GM23338 (cell line): ENCODE results near the gene PCSK2. TPM values are rescaled to one million over a fixed set of nuclear protein-coding genes. Genes with fewer than 3 reads are reported as not detected.

Experiments used
- ATAC-seq: fragments of 200-7000 bp; cut with Tn5 transposase; 3 replicates; pipeline ENCODE4 v1.9.1; 2020
- DNase-seq: peaks from one replicate; pipeline ENCODE4 v3.0.0-alpha.2; 2015; ENCODE audit warnings: low spot score
- H2AFZ ChIP-seq: fragments of 200-600 bp; sonication (generic); 2 replicates; pipeline ENCODE4 v1.8.0; 2016; ENCODE audit warnings: antibody characterized with exemption, mild to moderate bottlenecking, moderate library complexity
- H3F3A ChIP-seq: fragments of 200-600 bp; sonication (generic); replicated peaks from 2 replicates; pipeline ENCODE4 v1.8.0; 2017; ENCODE audit warnings: antibody characterized with exemption, mixed run types, low read depth
- H3K27ac ChIP-seq: fragments of 200-600 bp; sonication (generic); 2 replicates; pipeline ENCODE4 v1.6.1; 2016; ENCODE audit warnings: low read depth
- H3K27me3 ChIP-seq: fragments of 200-600 bp; sonication (generic); 2 replicates; pipeline ENCODE4 v1.8.0; 2016; ENCODE audit warnings: mild to moderate bottlenecking, mixed run types, moderate library complexity; ENCODE audit not compliant: insufficient read depth
- H3K36me3 ChIP-seq: fragments of 200-600 bp; sonication (generic); 2 replicates; pipeline ENCODE4 v1.8.0; 2016; ENCODE audit warnings: mild to moderate bottlenecking; ENCODE audit not compliant: insufficient read depth
- H3K4me1 ChIP-seq: fragments of 200-600 bp; sonication (generic); 2 replicates; pipeline ENCODE4 v1.8.0; 2016; ENCODE audit warnings: mild to moderate bottlenecking, moderate library complexity; ENCODE audit not compliant: insufficient read depth
- H3K4me2 ChIP-seq: fragments of 200-600 bp; sonication (generic); 2 replicates; pipeline ENCODE4 v1.7.1; 2017; ENCODE audit warnings: mixed run types
- H3K4me3 ChIP-seq: fragments of 200-600 bp; sonication (generic); 2 replicates; pipeline ENCODE4 v1.6.1; 2016; ENCODE audit warnings: mixed run types
- H3K79me2 ChIP-seq: fragments of 200-600 bp; sonication (generic); replicated peaks from 2 replicates; pipeline ENCODE4 v1.8.0; 2017; ENCODE audit warnings: mild to moderate bottlenecking; ENCODE audit not compliant: insufficient read depth
- H3K9me2 ChIP-seq: fragments of 200-600 bp; sonication (generic); 2 replicates; pipeline ENCODE4 v1.8.0; 2017; ENCODE audit not compliant: insufficient read depth
- H4K20me1 ChIP-seq: fragments of 200-600 bp; sonication (generic); replicated peaks from 2 replicates; pipeline ENCODE4 v1.8.0; 2017; ENCODE audit warnings: mild to moderate bottlenecking; ENCODE audit not compliant: insufficient read depth
- H3K27ac Mint-ChIP-seq: 2 replicates; pipeline ENCODE4 v1.8.0; 2020; ENCODE audit warnings: inconsistent platforms, mild to moderate bottlenecking, moderate library complexity, mixed read lengths
- H3K27me3 Mint-ChIP-seq: 3 replicates; pipeline ENCODE4 v1.8.0; 2022; ENCODE audit warnings: low read depth, mild to moderate bottlenecking, moderate library complexity, mixed read lengths, inconsistent platforms; ENCODE audit not compliant: insufficient read depth, poor library complexity
- H3K36me3 Mint-ChIP-seq: 3 replicates; pipeline ENCODE4 v1.8.0; 2021; ENCODE audit warnings: low read depth, mild to moderate bottlenecking, inconsistent platforms, moderate library complexity, mixed read lengths
- H3K4me1 Mint-ChIP-seq: 3 replicates; pipeline ENCODE4 v1.8.0; 2020; ENCODE audit warnings: mild to moderate bottlenecking, inconsistent platforms, mixed read lengths
- H3K4me3 Mint-ChIP-seq: 3 replicates; pipeline ENCODE4 v1.8.0; 2021; ENCODE audit warnings: moderate library complexity, mild to moderate bottlenecking, inconsistent platforms, mixed read lengths
- H3K9me3 Mint-ChIP-seq: 3 replicates; pipeline ENCODE4 v1.8.0; 2020; ENCODE audit warnings: moderate library complexity, mild to moderate bottlenecking, inconsistent platforms, mixed read lengths
- CREB1 ChIP-seq: fragments of 250-450 bp; sonication (Bioruptor Pico); IDR thresholded peaks from 2 replicates; pipeline ENCODE4 v1.5.0; 2020; ENCODE audit warnings: low read depth, mild to moderate bottlenecking, moderate library complexity
- EZH2 ChIP-seq: fragments of 200-600 bp; sonication (generic); IDR thresholded peaks from one replicate; pipeline ENCODE4 v1.8.0; 2017; ENCODE audit warnings: antibody characterized with exemption, mild to moderate bottlenecking, low read depth; ENCODE audit not compliant: unreplicated experiment
- EZH2phosphoT487 ChIP-seq: fragments of 200-600 bp; sonication (generic); IDR thresholded peaks from one replicate; pipeline ENCODE4 v1.8.1; 2018; ENCODE audit warnings: antibody characterized with exemption; ENCODE audit not compliant: unreplicated experiment
- JUNB ChIP-seq: IDR thresholded peaks from one replicate; pipeline ENCODE4 v1.6.1; 2016; ENCODE audit warnings: antibody characterized with exemption; ENCODE audit not compliant: unreplicated experiment
- NANOG ChIP-seq: IDR thresholded peaks from 2 replicates; pipeline ENCODE4 v1.6.1; 2016; ENCODE audit warnings: antibody characterized with exemption, borderline replicate concordance
- POLR2AphosphoS5 ChIP-seq: IDR thresholded peaks from 2 replicates; pipeline ENCODE4 v1.6.1; 2016; ENCODE audit warnings: antibody characterized with exemption, low read depth
- STAT1 ChIP-seq: IDR thresholded peaks from one replicate; pipeline ENCODE4 v1.6.1; 2016; ENCODE audit warnings: antibody characterized with exemption; ENCODE audit not compliant: unreplicated experiment
- ZNF114 ChIP-seq: fragments of 250-450 bp; sonication (Bioruptor Pico); IDR thresholded peaks from 2 replicates; pipeline ENCODE4 v1.5.0; 2020; ENCODE audit warnings: mild to moderate bottlenecking, moderate library complexity
- ZNF331 ChIP-seq: fragments of 250-450 bp; sonication (Bioruptor Pico); IDR thresholded peaks from 2 replicates; pipeline ENCODE4 v1.5.0; 2020; ENCODE audit warnings: low read depth, mild to moderate bottlenecking, moderate library complexity
- ZNF462 ChIP-seq: fragments of 250-450 bp; sonication (Bioruptor Pico); IDR thresholded peaks from 2 replicates; pipeline ENCODE4 v1.5.0; 2020; ENCODE audit warnings: mild to moderate bottlenecking, moderate library complexity
- polyA plus RNA-seq: library from polyadenylated mRNA; unstranded; fragments of >200 nt; fragmentation: Nextera tagmentation; extraction: Ambion mirVana; gene quantifications from 2 replicates; pipeline ENCODE4 v1.2.1, GENCODE V29; 2016
- total RNA-seq: library from RNA; depleted of rRNA; stranded (reverse); fragments of >200 nt; shearing (Covaris generic); gene quantifications from 2 replicates; pipeline ENCODE4 v1.2.3, GENCODE V29; 2014
- TF ChIP-seq, protein P1 (sequence below), 2 experiments: fragments of 200-600 bp in 1 of 2; sonication (generic) in 1 of 2; conservative IDR thresholded peaks; 2 replicates each; pipeline versions ENCODE4 v1.5.1 to v1.6.1; 2016 to 2017; ENCODE audit warnings: antibody characterized with exemption in 2 of 2, low read depth in 2 of 2, mild to moderate bottlenecking in 2 of 2, moderate library complexity in 1 of 2
- TF ChIP-seq, protein P2 (sequence below): IDR thresholded peaks from one replicate; pipeline ENCODE4 v1.6.1; 2018; ENCODE audit warnings: antibody characterized with exemption; ENCODE audit not compliant: unreplicated experiment
- TF ChIP-seq, protein P3 (sequence below): IDR thresholded peaks from 2 replicates; pipeline ENCODE4 v1.6.1; 2016; ENCODE audit warnings: antibody characterized with exemption

The PCSK2 gene
- total and polyA plus RNA-seq, 2 experiments from 2014 or later, result 0.37 to 1.1 TPM

DNA sequence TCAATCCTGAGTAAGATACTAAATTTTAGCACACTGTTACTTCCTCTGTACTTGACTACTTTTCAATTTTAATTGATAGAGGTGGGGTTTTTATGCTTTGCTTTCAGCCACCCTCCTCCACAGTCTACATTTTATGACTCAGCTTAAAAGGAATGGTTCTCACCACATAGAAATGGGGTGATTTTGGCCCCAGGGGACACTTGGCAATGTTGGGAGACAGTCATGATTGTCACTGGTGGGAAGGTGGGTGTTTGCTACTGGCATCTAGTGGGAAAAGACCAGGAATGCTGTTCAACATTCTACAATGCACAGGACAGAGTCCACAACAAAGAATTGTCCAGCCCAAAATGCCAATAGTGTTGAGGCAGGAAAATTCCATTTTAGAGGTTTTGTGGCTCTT, 71.3 kb downstream of the PCSK2 start:
- Histone ChIP-seq H3K4me2 (no peak overlapping the region), H3K4me1 (no peaks in the 10 kb centered on the region), H3K9me2 (no peaks in the 10 kb centered on the region), H3K36me3 (no peaks in the 10 kb centered on the region), H4K20me1 (no peaks in the 10 kb centered on the region; the same call in 1 of the 2 replicates), H3K27me3 (no peaks in the 10 kb centered on the region), H2AFZ (no peak overlapping the region), H3K4me3 (no peak overlapping the region), H3K27ac (no peak overlapping the region), H3K79me2 (no peaks in the 10 kb centered on the region), H3F3A (no peaks in the 10 kb centered on the region)
- peak overlapping the region; percentile 66; the same call in 1 of the 2 replicates for H3K27ac Mint-ChIP-seq
- H3K4me3 Mint-ChIP-seq, result no peak overlapping the region
- H3K27me3 Mint-ChIP-seq, result no peaks in the 10 kb centered on the region
- TF ChIP-seq, protein P1, sequence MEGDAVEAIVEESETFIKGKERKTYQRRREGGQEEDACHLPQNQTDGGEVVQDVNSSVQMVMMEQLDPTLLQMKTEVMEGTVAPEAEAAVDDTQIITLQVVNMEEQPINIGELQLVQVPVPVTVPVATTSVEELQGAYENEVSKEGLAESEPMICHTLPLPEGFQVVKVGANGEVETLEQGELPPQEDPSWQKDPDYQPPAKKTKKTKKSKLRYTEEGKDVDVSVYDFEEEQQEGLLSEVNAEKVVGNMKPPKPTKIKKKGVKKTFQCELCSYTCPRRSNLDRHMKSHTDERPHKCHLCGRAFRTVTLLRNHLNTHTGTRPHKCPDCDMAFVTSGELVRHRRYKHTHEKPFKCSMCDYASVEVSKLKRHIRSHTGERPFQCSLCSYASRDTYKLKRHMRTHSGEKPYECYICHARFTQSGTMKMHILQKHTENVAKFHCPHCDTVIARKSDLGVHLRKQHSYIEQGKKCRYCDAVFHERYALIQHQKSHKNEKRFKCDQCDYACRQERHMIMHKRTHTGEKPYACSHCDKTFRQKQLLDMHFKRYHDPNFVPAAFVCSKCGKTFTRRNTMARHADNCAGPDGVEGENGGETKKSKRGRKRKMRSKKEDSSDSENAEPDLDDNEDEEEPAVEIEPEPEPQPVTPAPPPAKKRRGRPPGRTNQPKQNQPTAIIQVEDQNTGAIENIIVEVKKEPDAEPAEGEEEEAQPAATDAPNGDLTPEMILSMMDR (conservative IDR thresholded peaks at IDR 0.05; ENCODE audit: low read depth in 2 of 2), result no peak
- TF ChIP-seq ZNF114 (CRISPR knock-in tag), result no peak
- TF ChIP-seq CREB1 (CRISPR knock-in tag), result no peak
- no peak for TF ChIP-seq EZH2
- TF ChIP-seq STAT1, result no peak
- TF ChIP-seq, protein P2, sequence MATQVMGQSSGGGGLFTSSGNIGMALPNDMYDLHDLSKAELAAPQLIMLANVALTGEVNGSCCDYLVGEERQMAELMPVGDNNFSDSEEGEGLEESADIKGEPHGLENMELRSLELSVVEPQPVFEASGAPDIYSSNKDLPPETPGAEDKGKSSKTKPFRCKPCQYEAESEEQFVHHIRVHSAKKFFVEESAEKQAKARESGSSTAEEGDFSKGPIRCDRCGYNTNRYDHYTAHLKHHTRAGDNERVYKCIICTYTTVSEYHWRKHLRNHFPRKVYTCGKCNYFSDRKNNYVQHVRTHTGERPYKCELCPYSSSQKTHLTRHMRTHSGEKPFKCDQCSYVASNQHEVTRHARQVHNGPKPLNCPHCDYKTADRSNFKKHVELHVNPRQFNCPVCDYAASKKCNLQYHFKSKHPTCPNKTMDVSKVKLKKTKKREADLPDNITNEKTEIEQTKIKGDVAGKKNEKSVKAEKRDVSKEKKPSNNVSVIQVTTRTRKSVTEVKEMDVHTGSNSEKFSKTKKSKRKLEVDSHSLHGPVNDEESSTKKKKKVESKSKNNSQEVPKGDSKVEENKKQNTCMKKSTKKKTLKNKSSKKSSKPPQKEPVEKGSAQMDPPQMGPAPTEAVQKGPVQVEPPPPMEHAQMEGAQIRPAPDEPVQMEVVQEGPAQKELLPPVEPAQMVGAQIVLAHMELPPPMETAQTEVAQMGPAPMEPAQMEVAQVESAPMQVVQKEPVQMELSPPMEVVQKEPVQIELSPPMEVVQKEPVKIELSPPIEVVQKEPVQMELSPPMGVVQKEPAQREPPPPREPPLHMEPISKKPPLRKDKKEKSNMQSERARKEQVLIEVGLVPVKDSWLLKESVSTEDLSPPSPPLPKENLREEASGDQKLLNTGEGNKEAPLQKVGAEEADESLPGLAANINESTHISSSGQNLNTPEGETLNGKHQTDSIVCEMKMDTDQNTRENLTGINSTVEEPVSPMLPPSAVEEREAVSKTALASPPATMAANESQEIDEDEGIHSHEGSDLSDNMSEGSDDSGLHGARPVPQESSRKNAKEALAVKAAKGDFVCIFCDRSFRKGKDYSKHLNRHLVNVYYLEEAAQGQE, result no peak
- TF ChIP-seq, protein P3, sequence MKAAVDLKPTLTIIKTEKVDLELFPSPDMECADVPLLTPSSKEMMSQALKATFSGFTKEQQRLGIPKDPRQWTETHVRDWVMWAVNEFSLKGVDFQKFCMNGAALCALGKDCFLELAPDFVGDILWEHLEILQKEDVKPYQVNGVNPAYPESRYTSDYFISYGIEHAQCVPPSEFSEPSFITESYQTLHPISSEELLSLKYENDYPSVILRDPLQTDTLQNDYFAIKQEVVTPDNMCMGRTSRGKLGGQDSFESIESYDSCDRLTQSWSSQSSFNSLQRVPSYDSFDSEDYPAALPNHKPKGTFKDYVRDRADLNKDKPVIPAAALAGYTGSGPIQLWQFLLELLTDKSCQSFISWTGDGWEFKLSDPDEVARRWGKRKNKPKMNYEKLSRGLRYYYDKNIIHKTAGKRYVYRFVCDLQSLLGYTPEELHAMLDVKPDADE, result no peak
- no peak for TF ChIP-seq NANOG
- no peak for TF ChIP-seq POLR2AphosphoS5
- no peak for TF ChIP-seq ZNF462
- TF ChIP-seq EZH2phosphoT487, result no peak
- no peak for TF ChIP-seq JUNB
- no peak for TF ChIP-seq ZNF331 (CRISPR knock-in tag)
- no peaks in the 10 kb centered on the region; the same call in 2 of the 3 replicates for H3K36me3 Mint-ChIP-seq
- H3K9me3 Mint-ChIP-seq, result no peaks in the 10 kb centered on the region
- ATAC-seq (no peak), DNase-seq (no peak)
- H3K4me1 Mint-ChIP-seq, result no peaks in the 10 kb centered on the region
